HCT116 (cell line): Measurements from ENCODE around the gene BACE1. TPM values are rescaled to one million over a fixed set of nuclear protein-coding genes. Genes with fewer than 3 reads are reported as not detected.

ENCODE experiments used
- ATAC-seq: fragments of 200-7000 bp; cut with Tn5 transposase; 2 replicates; pipeline ENCODE4 v1.9.1; 2020; ENCODE audit warnings: mild to moderate bottlenecking, moderate library complexity
- BruUV-seq: library from RNA; stranded (reverse); fragments of 400-500 nt; replicated peaks from 2 replicates; lab custom pipeline; 2021; lab: Mats Ljungman, UMichigan
- CTCF ChIA-PET: fragments of 300-600 bp; sonication (Branson Sonifier 250); formaldehyde crosslinking; loops from one replicate; lab custom pipeline; 2021; ENCODE audit warnings: antibody characterized with exemption; lab: Charles Lee
- POLR2A ChIA-PET: fragments of 300-600, 350-600 bp; sonication (Branson Sonifier 250); formaldehyde crosslinking; loops from one replicate; lab custom pipeline; 2021; ENCODE audit warnings: antibody characterized with exemption; lab: Charles Lee
- RAD21 ChIA-PET, 2 experiments: fragments of 300-600 bp; sonication (Branson Sonifier 250); formaldehyde crosslinking; loops; one replicate each; lab custom pipeline; 2023; ENCODE audit warnings: low total read pairs in 2 of 2; ENCODE audit not compliant: uncharacterized antibody in 2 of 2, unreplicated experiment in 2 of 2, low non-redundant PET in 1 of 2; lab: Charles Lee
- DNase-seq: peaks from one replicate; pipeline ENCODE4 v3.0.0-alpha.2; 2010; ENCODE audit warnings: low read depth, low spot score
- H2AFZ ChIP-seq: fragments of 200-600 bp; shearing (Covaris generic), sonication (generic); 2 replicates; pipeline ENCODE4 v1.6.1; 2017; ENCODE audit warnings: low read depth, mixed run types, mixed read lengths, antibody characterized with exemption, low read length; ENCODE audit not compliant: poor library complexity, severe bottlenecking
- H3K27ac ChIP-seq: 2 replicates; pipeline ENCODE4 v1.5.1; 2012; ENCODE audit warnings: low read depth, low read length
- H3K27me3 ChIP-seq: fragments of 200-600 bp; sonication (generic); 2 replicates; pipeline ENCODE4 v1.6.1; 2016; ENCODE audit warnings: mixed run types, low read length, mixed read lengths; ENCODE audit not compliant: insufficient read depth
- H3K36me3 ChIP-seq, 2 experiments: fragments of 200-500 bp in 1 of 2; fragments of 200-600 bp in 1 of 2; sonication (Bioruptor generic) in 1 of 2; sonication (generic) in 1 of 2; 2 replicates each; pipeline versions ENCODE4 v1.5.1 to v1.6.1; 2014 to 2016; ENCODE audit warnings: low read length in 2 of 2, inconsistent platforms in 1 of 2, mixed read lengths in 1 of 2, mixed run types in 1 of 2; ENCODE audit not compliant: insufficient read depth in 2 of 2, control insufficient read depth in 1 of 2
- H3K4me1 ChIP-seq, 2 experiments: fragments of 200-600 bp in 1 of 2; sonication (generic) in 1 of 2; 2 replicates each; pipeline versions ENCODE4 v1.5.1 to v1.6.1; 2012 to 2017; ENCODE audit warnings: low read length in 2 of 2, inconsistent platforms in 1 of 2, mild to moderate bottlenecking in 1 of 2, mixed read lengths in 1 of 2, mixed run types in 1 of 2, moderate library complexity in 1 of 2; ENCODE audit not compliant: insufficient read depth in 2 of 2, control insufficient read depth in 1 of 2
- H3K4me2 ChIP-seq: fragments of 200-600 bp; sonication (generic); 2 replicates; pipeline ENCODE4 v1.6.1; 2017; ENCODE audit warnings: mixed run types, low read length, mixed read lengths
- H3K4me3 ChIP-seq, 2 experiments: fragments of 200-600 bp in 1 of 2; sonication (generic) in 1 of 2; replicated peaks in 1 of 2; 2 replicates each; pipeline ENCODE4 v1.5.1; 2011 to 2016; ENCODE audit warnings: low read length in 2 of 2, control low read depth in 1 of 2, low read depth in 1 of 2, mild to moderate bottlenecking in 1 of 2, mixed read lengths in 1 of 2, mixed run types in 1 of 2
- H3K79me2 ChIP-seq: fragments of 200-600 bp; sonication (generic); 2 replicates; pipeline ENCODE4 v1.6.1; 2017; ENCODE audit warnings: mild to moderate bottlenecking, mixed run types, low read length, moderate library complexity, mixed read lengths; ENCODE audit not compliant: insufficient read depth
- H3K9ac ChIP-seq: fragments of 200-600 bp; sonication (generic); 2 replicates; pipeline ENCODE4 v1.6.1; 2016; ENCODE audit warnings: low read length, mixed read lengths
- H3K9me2 ChIP-seq: fragments of 200-600 bp; sonication (generic), shearing (Covaris generic); 2 replicates; pipeline ENCODE4 v1.6.1; 2017; ENCODE audit warnings: mixed run types, mild to moderate bottlenecking, moderate library complexity; ENCODE audit not compliant: insufficient read depth
- H3K9me3 ChIP-seq, 2 experiments: fragments of 200-500 bp in 1 of 2; fragments of 200-600 bp in 1 of 2; sonication (Bioruptor generic) in 1 of 2; sonication (generic) in 1 of 2; 2 replicates each; pipeline ENCODE4 v1.6.1; 2014 to 2017; ENCODE audit warnings: low read length in 2 of 2, mixed read lengths in 2 of 2, inconsistent platforms in 1 of 2, low read depth in 1 of 2, mild to moderate bottlenecking in 1 of 2, mixed run types in 1 of 2, moderate library complexity in 1 of 2; ENCODE audit not compliant: control insufficient read depth in 1 of 2, insufficient read depth in 1 of 2
- H4K20me1 ChIP-seq: fragments of 200-600 bp; sonication (generic), shearing (Covaris generic); 2 replicates; pipeline ENCODE4 v1.6.1; 2017; ENCODE audit warnings: mixed run types, mild to moderate bottlenecking, moderate library complexity; ENCODE audit not compliant: insufficient read depth
- CBX3 ChIP-seq: IDR thresholded peaks from 2 replicates; pipeline ENCODE4 v1.6.1; 2012; ENCODE audit warnings: low read depth
- EZH2 ChIP-seq: fragments of 200-600 bp; sonication (generic); IDR thresholded peaks from 2 replicates; pipeline ENCODE4 v1.6.1; 2017; ENCODE audit warnings: antibody characterized with exemption, mixed run types
- EZH2phosphoT487 ChIP-seq: fragments of 200-600 bp; IDR thresholded peaks from 2 replicates; pipeline ENCODE4 v1.6.1; 2018; ENCODE audit warnings: antibody characterized with exemption, borderline replicate concordance
- JUND ChIP-seq: IDR thresholded peaks from 2 replicates; pipeline ENCODE4 v1.6.1; 2012
- POLR2AphosphoS5 ChIP-seq: IDR thresholded peaks from 2 replicates; pipeline ENCODE4 v1.6.1; 2011; ENCODE audit warnings: mild to moderate bottlenecking, low read depth, low read length, moderate library complexity
- RAD21 ChIP-seq: IDR thresholded peaks from 2 replicates; pipeline ENCODE4 v1.6.1; 2012; ENCODE audit warnings: low read depth, mild to moderate bottlenecking
- SIN3A ChIP-seq: IDR thresholded peaks from 2 replicates; pipeline ENCODE4 v1.6.1; 2012; ENCODE audit warnings: low read depth
- SP1 ChIP-seq: IDR thresholded peaks from 2 replicates; pipeline ENCODE4 v1.6.1; 2012; ENCODE audit warnings: low read depth
- TCF7L2 ChIP-seq: IDR thresholded peaks from 2 replicates; pipeline ENCODE4 v1.7.0; 2011; ENCODE audit warnings: borderline replicate concordance, inconsistent platforms; ENCODE audit not compliant: insufficient read depth, insufficient read length; ENCODE audit errors: extremely low read depth
- YY1 ChIP-seq: IDR thresholded peaks from 2 replicates; pipeline ENCODE4 v1.6.1; 2011; ENCODE audit warnings: low read length, low read depth, moderate library complexity, mild to moderate bottlenecking; ENCODE audit not compliant: insufficient replicate concordance; ENCODE audit errors: extremely low read depth
- ZFX ChIP-seq: fragments of 450-650 bp; IDR thresholded peaks from 2 replicates; pipeline ENCODE4 v1.6.1; 2017
- ZNF274 ChIP-seq: fragments of 200-500 bp; sonication (Bioruptor generic); IDR thresholded peaks from 2 replicates; pipeline ENCODE4 v1.6.1; 2014; ENCODE audit warnings: mild to moderate bottlenecking, low read depth, low read length, inconsistent platforms
- intact Hi-C: fragments of 100-400 bp; cut with micrococcal nuclease; formaldehyde crosslinking; loops from 2 replicates; pipeline ENCODE4 v1.10.0; 2022
- total RNA-seq: library from RNA; stranded (reverse); gene quantifications from one replicate; pipeline ENCODE4 v1.2.1, GENCODE V29; 2021; ENCODE audit not compliant: unreplicated experiment
- TF ChIP-seq, protein P1 (sequence below): IDR thresholded peaks from 2 replicates; pipeline ENCODE4 v1.6.1; 2012
- TF ChIP-seq, protein P2 (sequence below): IDR thresholded peaks from 2 replicates; pipeline ENCODE4 v1.6.1; 2011; ENCODE audit warnings: mild to moderate bottlenecking, low read length, moderate library complexity; ENCODE audit not compliant: insufficient replicate concordance; ENCODE audit errors: extremely low read depth
- TF ChIP-seq, protein P3 (sequence below): IDR thresholded peaks from 2 replicates; pipeline ENCODE4 v1.6.1; 2012; ENCODE audit warnings: low read depth
- TF ChIP-seq, protein P4 (sequence below): IDR thresholded peaks from 2 replicates; pipeline ENCODE4 v1.6.1; 2012

The BACE1 gene
- total RNA-seq, 1 experiment from 2014 or later = 8.5 TPM

DNA sequence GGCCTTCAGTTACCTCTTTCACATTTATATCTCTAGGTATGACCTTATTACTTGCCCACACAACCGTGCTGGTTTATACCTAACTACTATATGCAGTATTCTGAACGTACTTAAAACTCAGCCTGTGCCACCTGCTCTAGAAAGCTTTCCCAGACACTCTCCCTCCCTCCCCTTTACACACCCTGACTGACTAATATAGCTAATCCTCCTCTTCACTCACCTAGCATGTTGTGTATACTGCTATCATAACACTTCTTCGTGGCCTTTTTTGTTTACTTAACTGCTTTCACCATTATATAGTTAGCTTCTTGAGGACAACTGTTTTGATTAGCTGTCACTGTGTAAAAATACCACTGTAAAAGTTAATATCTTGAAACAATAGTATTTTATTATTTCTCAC, 60.1 kb downstream of the BACE1 start:
- ATAC-seq (no peak), DNase-seq (no peak)
- H3K79me2 ChIP-seq = no peaks in the 10 kb centered on the region
- H3K9me2 ChIP-seq = no peaks in the 10 kb centered on the region
- no peaks in the 10 kb centered on the region for H3K4me1 ChIP-seq
- H3K9ac ChIP-seq = no peak overlapping the region
- RAD21 ChIA-PET = no interaction called here
- H3K27me3 ChIP-seq = no peaks in the 10 kb centered on the region
- H3K4me2 ChIP-seq = no peak overlapping the region
- no peak overlapping the region for H3K27ac ChIP-seq
- intact Hi-C loops = no loop called here
- POLR2A ChIA-PET = no interaction called here
- H4K20me1 ChIP-seq = no peaks in the 10 kb centered on the region
- CTCF ChIA-PET = no interaction called here
- no peaks in the 10 kb centered on the region for H3K9me3 ChIP-seq
- 0 out of 4 replicates have a peak, but pooled peaks cover 0 to under 1% of the 10 kb centered on the region in 2 experiments for H3K36me3 ChIP-seq
- H3K4me3 ChIP-seq = no peak overlapping the region
- TF ChIP-seq, protein P1, sequence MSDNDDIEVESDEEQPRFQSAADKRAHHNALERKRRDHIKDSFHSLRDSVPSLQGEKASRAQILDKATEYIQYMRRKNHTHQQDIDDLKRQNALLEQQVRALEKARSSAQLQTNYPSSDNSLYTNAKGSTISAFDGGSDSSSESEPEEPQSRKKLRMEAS = no peak
- TF ChIP-seq EZH2 (no peak), EZH2phosphoT487 (no peak), RAD21 (no peak), POLR2AphosphoS5 (no peak), JUND (no peak), ZFX (no peak), SIN3A (no peak), ZNF274 (no peak), SP1 (no peak), CBX3 (no peak), YY1 (no peak), TCF7L2 (no peak)
- TF ChIP-seq, protein P2, sequence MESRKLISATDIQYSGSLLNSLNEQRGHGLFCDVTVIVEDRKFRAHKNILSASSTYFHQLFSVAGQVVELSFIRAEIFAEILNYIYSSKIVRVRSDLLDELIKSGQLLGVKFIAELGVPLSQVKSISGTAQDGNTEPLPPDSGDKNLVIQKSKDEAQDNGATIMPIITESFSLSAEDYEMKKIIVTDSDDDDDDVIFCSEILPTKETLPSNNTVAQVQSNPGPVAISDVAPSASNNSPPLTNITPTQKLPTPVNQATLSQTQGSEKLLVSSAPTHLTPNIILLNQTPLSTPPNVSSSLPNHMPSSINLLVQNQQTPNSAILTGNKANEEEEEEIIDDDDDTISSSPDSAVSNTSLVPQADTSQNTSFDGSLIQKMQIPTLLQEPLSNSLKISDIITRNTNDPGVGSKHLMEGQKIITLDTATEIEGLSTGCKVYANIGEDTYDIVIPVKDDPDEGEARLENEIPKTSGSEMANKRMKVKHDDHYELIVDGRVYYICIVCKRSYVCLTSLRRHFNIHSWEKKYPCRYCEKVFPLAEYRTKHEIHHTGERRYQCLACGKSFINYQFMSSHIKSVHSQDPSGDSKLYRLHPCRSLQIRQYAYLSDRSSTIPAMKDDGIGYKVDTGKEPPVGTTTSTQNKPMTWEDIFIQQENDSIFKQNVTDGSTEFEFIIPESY = no peak
- TF ChIP-seq, protein P3, sequence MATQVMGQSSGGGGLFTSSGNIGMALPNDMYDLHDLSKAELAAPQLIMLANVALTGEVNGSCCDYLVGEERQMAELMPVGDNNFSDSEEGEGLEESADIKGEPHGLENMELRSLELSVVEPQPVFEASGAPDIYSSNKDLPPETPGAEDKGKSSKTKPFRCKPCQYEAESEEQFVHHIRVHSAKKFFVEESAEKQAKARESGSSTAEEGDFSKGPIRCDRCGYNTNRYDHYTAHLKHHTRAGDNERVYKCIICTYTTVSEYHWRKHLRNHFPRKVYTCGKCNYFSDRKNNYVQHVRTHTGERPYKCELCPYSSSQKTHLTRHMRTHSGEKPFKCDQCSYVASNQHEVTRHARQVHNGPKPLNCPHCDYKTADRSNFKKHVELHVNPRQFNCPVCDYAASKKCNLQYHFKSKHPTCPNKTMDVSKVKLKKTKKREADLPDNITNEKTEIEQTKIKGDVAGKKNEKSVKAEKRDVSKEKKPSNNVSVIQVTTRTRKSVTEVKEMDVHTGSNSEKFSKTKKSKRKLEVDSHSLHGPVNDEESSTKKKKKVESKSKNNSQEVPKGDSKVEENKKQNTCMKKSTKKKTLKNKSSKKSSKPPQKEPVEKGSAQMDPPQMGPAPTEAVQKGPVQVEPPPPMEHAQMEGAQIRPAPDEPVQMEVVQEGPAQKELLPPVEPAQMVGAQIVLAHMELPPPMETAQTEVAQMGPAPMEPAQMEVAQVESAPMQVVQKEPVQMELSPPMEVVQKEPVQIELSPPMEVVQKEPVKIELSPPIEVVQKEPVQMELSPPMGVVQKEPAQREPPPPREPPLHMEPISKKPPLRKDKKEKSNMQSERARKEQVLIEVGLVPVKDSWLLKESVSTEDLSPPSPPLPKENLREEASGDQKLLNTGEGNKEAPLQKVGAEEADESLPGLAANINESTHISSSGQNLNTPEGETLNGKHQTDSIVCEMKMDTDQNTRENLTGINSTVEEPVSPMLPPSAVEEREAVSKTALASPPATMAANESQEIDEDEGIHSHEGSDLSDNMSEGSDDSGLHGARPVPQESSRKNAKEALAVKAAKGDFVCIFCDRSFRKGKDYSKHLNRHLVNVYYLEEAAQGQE = no peak
- TF ChIP-seq, protein P4, sequence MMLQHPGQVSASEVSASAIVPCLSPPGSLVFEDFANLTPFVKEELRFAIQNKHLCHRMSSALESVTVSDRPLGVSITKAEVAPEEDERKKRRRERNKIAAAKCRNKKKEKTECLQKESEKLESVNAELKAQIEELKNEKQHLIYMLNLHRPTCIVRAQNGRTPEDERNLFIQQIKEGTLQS = no peak
- TF ChIP-seq, all 23 proteins: peak for 0
- BruUV-seq = no TSS peak
- no peak overlapping the region for H2AFZ ChIP-seq
